GM12878 (cell line): ENCODE measurements around the gene CCDC181. TPM values are rescaled to one million over a fixed set of nuclear protein-coding genes. Genes with fewer than 3 reads are reported as not detected.

Experiments
- ATAC-seq: fragments of 200-7000 bp; cut with Tn5 transposase; 3 replicates; pipeline ENCODE4 v1.9.1; 2020; ENCODE audit warnings: mild to moderate bottlenecking, moderate library complexity
- BruUV-seq: library from RNA; stranded (reverse); fragments of 400-500 nt; replicated peaks from 2 replicates; lab custom pipeline; 2021; lab: Mats Ljungman, UMichigan
- CTCF ChIA-PET: fragments of 300-600 bp; sonication (Branson Sonifier 250); formaldehyde crosslinking; extraction: SDS; loops from one replicate; lab custom pipeline; 2021; ENCODE audit warnings: inconsistent platforms; lab: Yijun Ruan, JAX
- POLR2A ChIA-PET: fragments of 350-600 bp; formaldehyde crosslinking; extraction: SDS; loops from one replicate; lab custom pipeline; 2021; ENCODE audit warnings: inconsistent platforms; lab: Charles Lee
- RAD21 ChIA-PET: fragments of 300-600 bp; sonication (Branson Sonifier 250); formaldehyde crosslinking; loops from one replicate; lab custom pipeline; 2023; ENCODE audit warnings: antibody characterized with exemption; ENCODE audit not compliant: unreplicated experiment; lab: Charles Lee
- SMC1A ChIA-PET: fragments of 300-600 bp; sonication (Branson Sonifier 250); formaldehyde crosslinking; loops from one replicate; lab custom pipeline; 2023; ENCODE audit not compliant: unreplicated experiment, uncharacterized antibody; lab: Charles Lee
- DNase-seq: peaks from one replicate; pipeline ENCODE4 v3.0.0-alpha.2; 2011; ENCODE audit warnings: low read depth, low spot score
- FAIRE-seq: peaks from 3 replicates; lab custom pipeline; 2011; peaks lifted over from hg19 to GRCh38; lab: Jason Lieb, UNC
- H2AFZ ChIP-seq: 2 replicates; pipeline ENCODE4 v1.6.0; 2011; ENCODE audit warnings: low read depth, low read length, control low read depth; ENCODE audit not compliant: control insufficient read depth
- H3K27ac ChIP-seq: 2 replicates; pipeline ENCODE4 v1.5.1; 2011; ENCODE audit warnings: control low read depth; ENCODE audit not compliant: control insufficient read depth, insufficient read depth
- H3K27me3 ChIP-seq, 2 experiments: replicated peaks in 1 of 2; 2 replicates each; pipeline versions ENCODE4 v1.6.0 to v1.6.1; 2011; ENCODE audit warnings: low read length in 1 of 2; ENCODE audit not compliant: control insufficient read depth in 2 of 2, insufficient read depth in 2 of 2
- H3K36me3 ChIP-seq, 2 experiments: 2 replicates each; pipeline ENCODE4 v1.5.1; 2011; ENCODE audit warnings: low read length in 1 of 2; ENCODE audit not compliant: control insufficient read depth in 2 of 2, insufficient read depth in 2 of 2
- H3K4me1 ChIP-seq: 2 replicates; pipeline ENCODE4 v1.6.1; 2011; ENCODE audit warnings: mild to moderate bottlenecking, low read length, moderate library complexity, mixed read lengths; ENCODE audit not compliant: control insufficient read depth, insufficient read depth
- H3K4me2 ChIP-seq: 2 replicates; pipeline ENCODE4 v1.6.0; 2011; ENCODE audit warnings: control low read depth; ENCODE audit not compliant: control insufficient read depth, insufficient read depth
- H3K4me3 ChIP-seq: fragments of 200-600 bp; sonication (generic); 2 replicates; pipeline ENCODE4 v1.5.1; 2016
- H3K79me2 ChIP-seq: 2 replicates; pipeline ENCODE4 v1.6.0; 2011; ENCODE audit warnings: low read length; ENCODE audit not compliant: control insufficient read depth, insufficient read depth
- H3K9ac ChIP-seq: 2 replicates; pipeline ENCODE4 v1.8.0; 2011; ENCODE audit warnings: low read length, control low read depth, mixed read lengths; ENCODE audit not compliant: control insufficient read depth, insufficient read depth
- H3K9me3 ChIP-seq: replicated peaks from 3 replicates; pipeline ENCODE4 v1.5.1; 2011; ENCODE audit warnings: mild to moderate bottlenecking, low read length; ENCODE audit not compliant: control insufficient read depth, insufficient read depth
- H4K20me1 ChIP-seq: 2 replicates; pipeline ENCODE4 v1.6.0; 2011; ENCODE audit not compliant: control insufficient read depth, insufficient read depth
- ASH2L ChIP-seq: fragments of 300-600, 200-600 bp; sonication (generic); IDR thresholded peaks from 2 replicates; pipeline ENCODE4 v1.6.1; 2017; ENCODE audit warnings: low read depth, mild to moderate bottlenecking, borderline replicate concordance
- BACH1 ChIP-seq: fragments of 450-650 bp; IDR thresholded peaks from 2 replicates; pipeline ENCODE4 v1.6.1; 2017; ENCODE audit warnings: mild to moderate bottlenecking, borderline replicate concordance
- BMI1 ChIP-seq: fragments of 450-650 bp; IDR thresholded peaks from 2 replicates; pipeline ENCODE4 v1.6.1; 2016; ENCODE audit warnings: mild to moderate bottlenecking, moderate library complexity, borderline replicate concordance
- CHD4 ChIP-seq: fragments of 200-600 bp; sonication (generic); IDR thresholded peaks from 2 replicates; pipeline ENCODE4 v1.6.1; 2016; ENCODE audit warnings: mild to moderate bottlenecking
- EED ChIP-seq: sonication (generic); IDR thresholded peaks from 2 replicates; pipeline ENCODE4 v1.6.1; 2016; ENCODE audit warnings: antibody characterized with exemption, low read depth
- FOS ChIP-seq: IDR thresholded peaks from 3 replicates; pipeline ENCODE4 v1.6.1; 2011; ENCODE audit warnings: borderline replicate concordance; ENCODE audit not compliant: insufficient read length; ENCODE audit errors: extremely low read depth
- GATAD2B ChIP-seq: fragments of 450-650 bp; conservative IDR thresholded peaks from 2 replicates; pipeline ENCODE4 v1.6.1; 2017; ENCODE audit warnings: low read depth, mild to moderate bottlenecking, moderate library complexity
- JUND ChIP-seq: IDR thresholded peaks from 2 replicates; pipeline ENCODE4 v1.6.1; 2012; ENCODE audit warnings: low read depth, mild to moderate bottlenecking, low read length, improper control_type of control experiment, moderate library complexity
- POLR2AphosphoS2 ChIP-seq: IDR thresholded peaks from 2 replicates; pipeline ENCODE4 v1.6.1; 2011; ENCODE audit warnings: low read depth, mild to moderate bottlenecking, low read length, improper control_type of control experiment, moderate library complexity
- RAD51 ChIP-seq: fragments of 450-650 bp; IDR thresholded peaks from 2 replicates; pipeline ENCODE4 v1.6.1; 2016; ENCODE audit warnings: moderate library complexity, mild to moderate bottlenecking, inconsistent platforms
- SIN3A ChIP-seq: IDR thresholded peaks from 2 replicates; pipeline ENCODE4 v1.6.1; 2012; ENCODE audit warnings: low read depth, low read length, improper control_type of control experiment
- SMARCA5 ChIP-seq: fragments of 450-650 bp; IDR thresholded peaks from 2 replicates; pipeline ENCODE4 v1.6.1; 2017; ENCODE audit warnings: mild to moderate bottlenecking
- SMC3 ChIP-seq: IDR thresholded peaks from 2 replicates; pipeline ENCODE4 v1.6.1; 2011; ENCODE audit warnings: low read length, improper control_type of control experiment, borderline replicate concordance
- TCF7 ChIP-seq: IDR thresholded peaks from 2 replicates; pipeline ENCODE4 v1.6.1; 2014; ENCODE audit warnings: antibody characterized with exemption, borderline replicate concordance
- USF1 ChIP-seq: IDR thresholded peaks from 2 replicates; pipeline ENCODE4 v1.6.1; 2011; ENCODE audit warnings: borderline replicate concordance, low read depth, mild to moderate bottlenecking, moderate library complexity, mixed read lengths, low read length; ENCODE audit not compliant: insufficient read depth; ENCODE audit errors: extremely low read length
- WRNIP1 ChIP-seq: IDR thresholded peaks from 2 replicates; pipeline ENCODE4 v1.6.1; 2011; ENCODE audit warnings: low read depth, low read length, improper control_type of control experiment, borderline replicate concordance
- ZNF217 ChIP-seq: fragments of 450-650 bp; IDR thresholded peaks from 2 replicates; pipeline ENCODE4 v1.6.1; 2017; ENCODE audit warnings: antibody characterized with exemption, mild to moderate bottlenecking
- WGBS: methylation state at CpG from one replicate; pipeline ENCODE4 v1.1.6; 2016; ENCODE audit warnings: low lambda C conversion rate; ENCODE audit not compliant: insufficient replicate concordance, insufficient coverage; ENCODE audit errors: missing lambda C conversion rate; 5-methylcytosine and 5-hydroxymethylcytosine counted together
- in situ Hi-C: fragments of 300-500 bp; cut with MboI; formaldehyde crosslinking; loops from 9 replicates; pipeline ENCODE4 v1.14.3; 2018; ENCODE audit warnings: mixed read lengths
- intact Hi-C: fragments of 100-400 bp; cut with micrococcal nuclease; formaldehyde crosslinking; loops from one replicate; pipeline ENCODE4 v1.14.2; 2022; ENCODE audit not compliant: unreplicated experiment
- polyA plus RNA-seq, 11 experiments: library from polyadenylated mRNA; depleted of rRNA in 4 of 11; unstranded in 6 of 11; stranded (reverse) in 5 of 11; fragments of >200 nt; fragmentation: Nextera tagmentation in 4 of 11; fragmentation: Illumina TruSeq in 1 of 11; extraction: Ambion mirVana in 4 of 11; extraction: Trizol in 1 of 11; gene quantifications; 1 replicate in 1 of 11; 2 replicates in 10 of 11; pipeline versions ENCODE4 v1.2.1 to v1.2.3, GENCODE V29; 2011 to 2016; ENCODE audit warnings: inconsistent platforms in 2 of 11, missing spikeins in 2 of 11, low read depth in 1 of 11
- total RNA-seq, 4 experiments: library from RNA; depleted of rRNA in 3 of 4; stranded (reverse); fragments of >200 nt in 3 of 4; fragmentation: Illumina TruSeq in 1 of 4; extraction: Trizol in 1 of 4; gene quantifications; 2 replicates each; pipeline versions ENCODE4 v1.2.1 to v1.2.3, GENCODE V29; 2013 to 2021
- TF ChIP-seq, protein P1 (sequence below): fragments of 450-650 bp; IDR thresholded peaks from 2 replicates; pipeline ENCODE4 v1.6.1; 2016; ENCODE audit warnings: mild to moderate bottlenecking
- TF ChIP-seq, protein P2 (sequence below): fragments of 450-650 bp; formaldehyde crosslinking; IDR thresholded peaks from 2 replicates; pipeline ENCODE4 v1.5.0; 2022; ENCODE audit warnings: mild to moderate bottlenecking, missing genetic modification characterization

CCDC181 gene
- total and polyA plus RNA-seq, 10 of the 15 experiments (the other 5 are each of a cell fraction or from before 2014, with no cell fraction given), result not detected

GRCh38 chr1:169462385-169462784, 35.1 kb upstream of the CCDC181 start:
- H3K27ac ChIP-seq, result no peak overlapping the region
- ChIA-PET SMC1A (no interaction called here), POLR2A (no interaction called here)

More at GRCh38 chr1:169462385-169462784, 35.1 kb upstream of the CCDC181 start:
- WGBS, result 95% methylated on average over 5 of the region's 5 CpGs
- Histone ChIP-seq H3K79me2 (no peaks in the 10 kb centered on the region), H3K4me1 (no peaks in the 10 kb centered on the region), H3K9ac (no peak overlapping the region), H3K4me2 (no peak overlapping the region), H3K9me3 (no peaks in the 10 kb centered on the region; the same call in 1 of the 3 replicates), H3K27me3 (no peaks in the 10 kb centered on the region), H3K36me3 (no peaks in the 10 kb centered on the region), H4K20me1 (no peaks in the 10 kb centered on the region), H3K4me3 (no peak overlapping the region), H2AFZ (no peak overlapping the region)
- in situ Hi-C loops (no loop called here), intact Hi-C loops (no loop called here)
- ChIA-PET CTCF (no interaction called here), RAD21 (no interaction called here)
- DNase-seq (no peak), FAIRE-seq (no peak), ATAC-seq (no peak)
- BruUV-seq, result no TSS peak
- TF ChIP-seq TCF7 (no peak), SIN3A (no peak), ZNF217 (no peak), BACH1 (no peak), POLR2AphosphoS2 (no peak), WRNIP1 (no peak), JUND (no peak), FOS (no peak), GATAD2B (no peak), SMC3 (no peak), CHD4 (no peak), USF1 (no peak), EED (no peak), ASH2L (no peak), RAD51 (no peak), SMARCA5 (no peak), BMI1 (no peak)
- TF ChIP-seq, protein P1, sequence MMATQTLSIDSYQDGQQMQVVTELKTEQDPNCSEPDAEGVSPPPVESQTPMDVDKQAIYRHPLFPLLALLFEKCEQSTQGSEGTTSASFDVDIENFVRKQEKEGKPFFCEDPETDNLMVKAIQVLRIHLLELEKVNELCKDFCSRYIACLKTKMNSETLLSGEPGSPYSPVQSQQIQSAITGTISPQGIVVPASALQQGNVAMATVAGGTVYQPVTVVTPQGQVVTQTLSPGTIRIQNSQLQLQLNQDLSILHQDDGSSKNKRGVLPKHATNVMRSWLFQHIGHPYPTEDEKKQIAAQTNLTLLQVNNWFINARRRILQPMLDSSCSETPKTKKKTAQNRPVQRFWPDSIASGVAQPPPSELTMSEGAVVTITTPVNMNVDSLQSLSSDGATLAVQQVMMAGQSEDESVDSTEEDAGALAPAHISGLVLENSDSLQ, result no peak
- TF ChIP-seq, protein P2, sequence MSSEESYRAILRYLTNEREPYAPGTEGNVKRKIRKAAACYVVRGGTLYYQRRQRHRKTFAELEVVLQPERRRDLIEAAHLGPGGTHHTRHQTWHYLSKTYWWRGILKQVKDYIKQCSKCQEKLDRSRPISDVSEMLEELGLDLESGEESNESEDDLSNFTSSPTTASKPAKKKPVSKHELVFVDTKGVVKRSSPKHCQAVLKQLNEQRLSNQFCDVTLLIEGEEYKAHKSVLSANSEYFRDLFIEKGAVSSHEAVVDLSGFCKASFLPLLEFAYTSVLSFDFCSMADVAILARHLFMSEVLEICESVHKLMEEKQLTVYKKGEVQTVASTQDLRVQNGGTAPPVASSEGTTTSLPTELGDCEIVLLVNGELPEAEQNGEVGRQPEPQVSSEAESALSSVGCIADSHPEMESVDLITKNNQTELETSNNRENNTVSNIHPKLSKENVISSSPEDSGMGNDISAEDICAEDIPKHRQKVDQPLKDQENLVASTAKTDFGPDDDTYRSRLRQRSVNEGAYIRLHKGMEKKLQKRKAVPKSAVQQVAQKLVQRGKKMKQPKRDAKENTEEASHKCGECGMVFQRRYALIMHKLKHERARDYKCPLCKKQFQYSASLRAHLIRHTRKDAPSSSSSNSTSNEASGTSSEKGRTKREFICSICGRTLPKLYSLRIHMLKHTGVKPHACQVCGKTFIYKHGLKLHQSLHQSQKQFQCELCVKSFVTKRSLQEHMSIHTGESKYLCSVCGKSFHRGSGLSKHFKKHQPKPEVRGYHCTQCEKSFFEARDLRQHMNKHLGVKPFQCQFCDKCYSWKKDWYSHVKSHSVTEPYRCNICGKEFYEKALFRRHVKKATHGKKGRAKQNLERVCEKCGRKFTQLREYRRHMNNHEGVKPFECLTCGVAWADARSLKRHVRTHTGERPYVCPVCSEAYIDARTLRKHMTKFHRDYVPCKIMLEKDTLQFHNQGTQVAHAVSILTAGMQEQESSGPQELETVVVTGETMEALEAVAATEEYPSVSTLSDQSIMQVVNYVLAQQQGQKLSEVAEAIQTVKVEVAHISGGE, result no peak
